K562 (cell line): ENCODE measurements around the gene ARFGAP3.

ENCODE experiments used
- FOSL1 ChIP-seq: fragments of 200-800 bp; sonication (Bioruptor generic); conservative IDR thresholded peaks from 2 replicates; pipeline ENCODE4 v1.6.1; 2016; ENCODE audit warnings: missing genetic modification characterization, missing compliant biosample characterization
- HDGF ChIP-seq: fragments of 450-650 bp; IDR thresholded peaks from 2 replicates; pipeline ENCODE4 v1.6.1; 2016
- KDM1A ChIP-seq, 2 experiments: fragments of 450-650 bp; IDR thresholded peaks; 2 replicates each; pipeline ENCODE4 v1.6.1; 2016; ENCODE audit warnings: mild to moderate bottlenecking in 2 of 2
- POLR2A ChIP-seq: fragments of 450-650 bp; conservative IDR thresholded peaks from 2 replicates; pipeline ENCODE4 v1.6.1; 2016
- POLR2AphosphoS5 ChIP-seq: IDR thresholded peaks from 2 replicates; pipeline ENCODE4 v1.6.1; 2011; ENCODE audit warnings: mild to moderate bottlenecking, low read depth, low read length, moderate library complexity; ENCODE audit not compliant: control insufficient read depth, insufficient read depth
- RCOR1 ChIP-seq, 2 experiments: IDR thresholded peaks; 2 replicates each; pipeline ENCODE4 v1.6.1; 2012; ENCODE audit warnings: low read depth in 2 of 2, low read length in 2 of 2, borderline replicate concordance in 1 of 2, improper control_type of control experiment in 1 of 2
- TAF1 ChIP-seq: IDR thresholded peaks from 2 replicates; pipeline ENCODE4 v1.6.1; 2011; ENCODE audit warnings: mild to moderate bottlenecking, low read length, moderate library complexity; ENCODE audit not compliant: insufficient read depth, control insufficient read depth, severe bottlenecking; ENCODE audit errors: extremely low read depth
- ZNF274 ChIP-seq: IDR thresholded peaks from 2 replicates; pipeline ENCODE4 v1.6.1; 2011; ENCODE audit warnings: low read depth, mild to moderate bottlenecking, low read length, moderate library complexity, borderline replicate concordance
- ZNF75A ChIP-seq: fragments of 450-650 bp; formaldehyde crosslinking; IDR thresholded peaks from 2 replicates; pipeline ENCODE4 v1.4.0; 2020; ENCODE audit warnings: mild to moderate bottlenecking
- TF ChIP-seq, protein P1 (sequence below), 2 experiments: fragments of 450-650 bp in 1 of 2; IDR thresholded peaks; 2 replicates each; pipeline ENCODE4 v1.6.1; 2011 to 2017; ENCODE audit warnings: low read depth in 2 of 2, antibody characterized with exemption in 1 of 2, borderline replicate concordance in 1 of 2, low read length in 1 of 2, mild to moderate bottlenecking in 1 of 2, mixed read lengths in 1 of 2; ENCODE audit not compliant: control insufficient read depth in 1 of 2

DNA sequence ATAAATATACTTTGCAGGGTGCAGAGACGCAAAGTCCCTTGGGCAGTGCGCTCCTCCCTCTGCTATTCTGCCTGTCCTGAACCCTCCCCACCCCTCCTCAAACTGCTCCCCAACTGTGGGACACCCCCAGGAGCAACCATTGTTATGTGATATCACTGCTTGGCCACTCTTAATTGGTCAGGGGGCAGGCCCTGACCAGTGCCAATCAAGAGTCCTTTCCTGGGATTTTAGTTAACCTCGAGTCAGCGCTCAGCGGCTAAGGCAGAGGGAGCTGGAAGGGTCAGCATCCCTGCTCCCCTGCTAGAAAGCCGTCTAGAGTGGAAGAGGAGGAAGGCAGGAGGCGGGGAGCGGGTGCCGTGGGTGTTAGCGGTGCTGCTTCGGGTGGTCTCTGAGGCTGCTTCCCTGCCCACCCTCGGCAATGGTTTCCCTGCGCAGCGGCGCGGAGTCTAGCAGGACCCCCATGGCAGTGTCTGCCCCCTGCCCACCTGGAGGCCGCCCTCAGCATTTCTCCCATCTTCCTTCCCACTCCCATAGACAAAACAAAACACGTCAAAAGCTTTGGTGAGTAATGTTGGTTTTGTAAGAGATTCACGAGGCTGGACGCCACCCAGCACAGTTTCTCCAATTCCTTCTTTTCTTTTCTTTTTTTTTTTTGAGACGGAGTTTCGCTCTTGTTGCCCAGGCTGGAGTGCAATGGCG lies 98.0 kb downstream of the ARFGAP3 start:
- no peak for TF ChIP-seq ZNF274
- no peak for TF ChIP-seq TAF1
- TF ChIP-seq POLR2AphosphoS5 = no peak
- TF ChIP-seq, protein P1, sequence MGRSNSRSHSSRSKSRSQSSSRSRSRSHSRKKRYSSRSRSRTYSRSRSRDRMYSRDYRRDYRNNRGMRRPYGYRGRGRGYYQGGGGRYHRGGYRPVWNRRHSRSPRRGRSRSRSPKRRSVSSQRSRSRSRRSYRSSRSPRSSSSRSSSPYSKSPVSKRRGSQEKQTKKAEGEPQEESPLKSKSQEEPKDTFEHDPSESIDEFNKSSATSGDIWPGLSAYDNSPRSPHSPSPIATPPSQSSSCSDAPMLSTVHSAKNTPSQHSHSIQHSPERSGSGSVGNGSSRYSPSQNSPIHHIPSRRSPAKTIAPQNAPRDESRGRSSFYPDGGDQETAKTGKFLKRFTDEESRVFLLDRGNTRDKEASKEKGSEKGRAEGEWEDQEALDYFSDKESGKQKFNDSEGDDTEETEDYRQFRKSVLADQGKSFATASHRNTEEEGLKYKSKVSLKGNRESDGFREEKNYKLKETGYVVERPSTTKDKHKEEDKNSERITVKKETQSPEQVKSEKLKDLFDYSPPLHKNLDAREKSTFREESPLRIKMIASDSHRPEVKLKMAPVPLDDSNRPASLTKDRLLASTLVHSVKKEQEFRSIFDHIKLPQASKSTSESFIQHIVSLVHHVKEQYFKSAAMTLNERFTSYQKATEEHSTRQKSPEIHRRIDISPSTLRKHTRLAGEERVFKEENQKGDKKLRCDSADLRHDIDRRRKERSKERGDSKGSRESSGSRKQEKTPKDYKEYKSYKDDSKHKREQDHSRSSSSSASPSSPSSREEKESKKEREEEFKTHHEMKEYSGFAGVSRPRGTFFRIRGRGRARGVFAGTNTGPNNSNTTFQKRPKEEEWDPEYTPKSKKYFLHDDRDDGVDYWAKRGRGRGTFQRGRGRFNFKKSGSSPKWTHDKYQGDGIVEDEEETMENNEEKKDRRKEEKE (IDR thresholded peaks at IDR 0.05; ENCODE audit: borderline replicate concordance in 1 of 2, control insufficient read depth in 1 of 2, low read depth in 2 of 2, low read length in 1 of 2) = no peak
- no peak for TF ChIP-seq KDM1A (IDR thresholded peaks at IDR 0.05)
- TF ChIP-seq POLR2A = no peak
- TF ChIP-seq RCOR1 (IDR thresholded peaks at IDR 0.05; ENCODE audit: borderline replicate concordance in 1 of 2, low read depth in 2 of 2, low read length in 2 of 2) = no peak
- TF ChIP-seq ZNF75A (CRISPR knock-in tag) = no peak
- TF ChIP-seq FOSL1 (tag) = no peak
- TF ChIP-seq HDGF = no peak
